K562 (cell line): ENCODE measurements around the gene CCDC85B. TPM values are rescaled to one million over a fixed set of nuclear protein-coding genes. Genes with fewer than 3 reads are reported as not detected.

Experiments
- ESRRB ChIP-seq: fragments of 250-450 bp; sonication (Bioruptor Pico); IDR thresholded peaks from 2 replicates; pipeline ENCODE4 v1.5.0; 2020; ENCODE audit warnings: mild to moderate bottlenecking, moderate library complexity, borderline replicate concordance
- HNRNPLL ChIP-seq: fragments of 200-400 bp; formaldehyde crosslinking; IDR thresholded peaks from 2 replicates; pipeline ENCODE4 v1.6.1; 2017; ENCODE audit warnings: low read length, low read depth, mild to moderate bottlenecking; ENCODE audit not compliant: poor library complexity, severe bottlenecking
- KLF13 ChIP-seq: fragments of 450-650 bp; IDR thresholded peaks from 2 replicates; pipeline ENCODE4 v1.6.1; 2016; ENCODE audit warnings: missing genetic modification characterization, low read depth, mild to moderate bottlenecking, missing compliant biosample characterization, moderate library complexity, borderline replicate concordance
- MAX ChIP-seq: sonication (generic); formaldehyde crosslinking; IDR thresholded peaks from 2 replicates; pipeline ENCODE4 v1.9.0; 2022; ENCODE audit warnings: mild to moderate bottlenecking, missing genetic modification reagents
- RBM14 ChIP-seq: fragments of 200-400 bp; formaldehyde crosslinking; IDR thresholded peaks from 2 replicates; pipeline ENCODE4 v1.6.1; 2018; ENCODE audit warnings: low read depth, mild to moderate bottlenecking, low read length, moderate library complexity, borderline replicate concordance; ENCODE audit not compliant: insufficient read depth
- STAG1 ChIP-seq: sonication (generic); formaldehyde crosslinking; IDR thresholded peaks from 2 replicates; pipeline ENCODE4 v1.5.0; 2020; ENCODE audit warnings: missing genetic modification reagents, borderline replicate concordance
- STAT5A ChIP-seq: IDR thresholded peaks from 2 replicates; pipeline ENCODE4 v1.6.1; 2012; ENCODE audit warnings: low read length, inconsistent platforms, borderline replicate concordance
- ZBTB12 ChIP-seq: fragments of 250-450 bp; sonication (Bioruptor Pico); IDR thresholded peaks from 2 replicates; pipeline ENCODE4 v1.4.0; 2020
- ZNF41 ChIP-seq: fragments of 250-450 bp; sonication (Bioruptor Pico); conservative IDR thresholded peaks from 2 replicates; pipeline ENCODE4 v1.4.0; 2020; ENCODE audit warnings: mild to moderate bottlenecking
- ZNF592 ChIP-seq: fragments of 450-650 bp; IDR thresholded peaks from 2 replicates; pipeline ENCODE4 v1.6.1; 2017; ENCODE audit warnings: antibody characterized with exemption, mild to moderate bottlenecking
- polyA plus RNA-seq, 8 experiments: library from polyadenylated mRNA; depleted of rRNA in 4 of 8; stranded (reverse) in 5 of 8; unstranded in 3 of 8; fragments of >200 nt; fragmentation: Nextera tagmentation in 2 of 8; fragmentation: Illumina TruSeq in 1 of 8; extraction: Ambion mirVana in 2 of 8; extraction: Trizol in 1 of 8; gene quantifications; 2 replicates each; pipeline versions ENCODE4 v1.2.1 to v1.2.3, GENCODE V29; 2011 to 2014; ENCODE audit warnings: inconsistent platforms in 1 of 8, missing spikeins in 1 of 8
- total RNA-seq, 7 experiments: library from RNA; depleted of rRNA in 6 of 7; stranded (reverse); fragments of >200 nt in 6 of 7; fragmentation: Illumina TruSeq in 2 of 7; extraction: Trizol in 2 of 7; gene quantifications; 2 replicates each; pipeline versions ENCODE4 v1.2.1 to v1.2.3, GENCODE V29; 2011 to 2021; ENCODE audit warnings: low replicate concordance in 1 of 7

CCDC85B gene
- total and polyA plus RNA-seq, 9 of the 15 experiments (the other 6 are each of a cell fraction or from before 2014, with no cell fraction given) = 0.14 to 138 (median 6.2) TPM

GRCh38 chr11:65890324-65891218 lies at the start of gene CCDC85B (continued):
- TF ChIP-seq ZNF592 = peak; percentile 93
- peak; percentile 10; the same call in 1 of the 2 replicates for TF ChIP-seq STAG1 (CRISPR knock-in tag)
- TF ChIP-seq HNRNPLL = peak; percentile 30
- TF ChIP-seq RBM14 = peak; percentile 43; the same call in 1 of the 2 replicates
- TF ChIP-seq STAT5A = 0 out of 2 replicates have a peak, but pooled peaks have one; percentile 17
- peak; percentile 75; the same call in 1 of the 2 replicates for TF ChIP-seq KLF13 (tag)
- TF ChIP-seq ZNF41 (CRISPR knock-in tag) = 0 out of 2 replicates have a peak, but pooled peaks have one; percentile 57
- TF ChIP-seq MAX (CRISPR knock-in tag) = peak; percentile 92
- TF ChIP-seq ZBTB12 (CRISPR knock-in tag) = no peak; the same call in 1 of the 2 replicates
- TF ChIP-seq ESRRB (CRISPR knock-in tag) = no peak
